PFSK-1 (cell line): Measurements from ENCODE around the gene KCNG2.

Source experiments
- FOXP2 ChIP-seq: optimal IDR thresholded peaks from 2 replicates; pipeline ENCODE3; 2011; ENCODE audit warnings: borderline replicate concordance, control low read depth, inconsistent platforms; ENCODE audit not compliant: insufficient read depth; ENCODE audit errors: extremely low read length, extremely low read depth
- POLR2AphosphoS5 ChIP-seq: IDR thresholded peaks from 2 replicates; pipeline ENCODE4 v1.6.1; 2012; ENCODE audit warnings: low read depth, mild to moderate bottlenecking, control low read depth, low read length, moderate library complexity
- REST ChIP-seq, 2 experiments: IDR thresholded peaks; 2 replicates each; pipeline versions ENCODE4 v1.6.1 to v1.8.0; 2011 to 2012; ENCODE audit warnings: low read depth in 2 of 2, low read length in 2 of 2, control low read depth in 1 of 2, inconsistent platforms in 1 of 2, mild to moderate bottlenecking in 1 of 2, moderate library complexity in 1 of 2; ENCODE audit not compliant: insufficient read depth in 1 of 2
- SIN3A ChIP-seq: IDR thresholded peaks from 2 replicates; pipeline ENCODE4 v1.6.1; 2012; ENCODE audit warnings: mild to moderate bottlenecking, low read length, moderate library complexity, borderline replicate concordance; ENCODE audit not compliant: insufficient read depth
- TAF1 ChIP-seq: IDR thresholded peaks from 2 replicates; pipeline ENCODE4 v1.6.1; 2012; ENCODE audit warnings: low read length, control low read depth, borderline replicate concordance; ENCODE audit not compliant: insufficient read depth

- TF ChIP-seq POLR2AphosphoS5 (no peak), REST (IDR thresholded peaks at IDR 0.05; ENCODE audit: insufficient read depth in 1 of 2, low read depth in 2 of 2, low read length in 2 of 2) (no peak), SIN3A (no peak), TAF1 (no peak), FOXP2 (no peak)
Observed at GRCh38 chr18:79823120-79823519, 25.4 kb downstream of the KCNG2 start.
